ENCODE results near the gene PSMB10.
"Not testable (repeated sequence)": the region's sequence is repeated elsewhere in the genome, so short reads cannot be mapped to it uniquely, and the experiment has no call there.

Gene PSMB10

GRCh38 chr16:67926181-67926750, 10.4 kb downstream of the PSMB10 start:
- DNase-seq (ENCODE audit: low spot score), result peak; percentile 68

GRCh38 chr16:67924140-67924906, 12.3 kb downstream of the PSMB10 start:
- DNase-seq (ENCODE audit: low spot score), result no peak

- DNase-seq (ENCODE audit: low spot score), result no peak
These were observed 13.1 kb downstream of the PSMB10 start for GRCh38 chr16:67923414-67924116.

DNA sequence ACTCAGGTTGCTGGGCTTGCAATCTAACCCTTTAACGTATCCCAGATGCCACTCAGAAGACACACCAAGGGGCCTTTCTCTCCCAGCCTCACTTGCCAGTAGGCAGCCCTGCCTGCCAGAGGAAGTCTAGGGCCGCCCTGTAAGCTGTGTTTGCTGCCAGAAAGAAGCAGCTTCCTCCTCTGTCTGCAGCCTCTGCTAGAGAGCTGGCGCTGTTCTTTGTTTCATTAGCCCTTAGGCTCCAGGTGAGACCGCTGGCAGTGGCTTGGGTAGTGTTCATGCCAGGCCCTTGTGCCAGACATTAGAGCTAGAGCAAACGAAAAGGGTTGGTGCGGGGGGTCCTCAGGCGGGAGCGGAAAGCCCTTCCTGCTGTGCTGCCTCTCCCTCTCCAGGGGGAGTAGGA, 13.9 kb downstream of the PSMB10 start:
- no peak for DNase-seq (ENCODE audit: low spot score)

DNA sequence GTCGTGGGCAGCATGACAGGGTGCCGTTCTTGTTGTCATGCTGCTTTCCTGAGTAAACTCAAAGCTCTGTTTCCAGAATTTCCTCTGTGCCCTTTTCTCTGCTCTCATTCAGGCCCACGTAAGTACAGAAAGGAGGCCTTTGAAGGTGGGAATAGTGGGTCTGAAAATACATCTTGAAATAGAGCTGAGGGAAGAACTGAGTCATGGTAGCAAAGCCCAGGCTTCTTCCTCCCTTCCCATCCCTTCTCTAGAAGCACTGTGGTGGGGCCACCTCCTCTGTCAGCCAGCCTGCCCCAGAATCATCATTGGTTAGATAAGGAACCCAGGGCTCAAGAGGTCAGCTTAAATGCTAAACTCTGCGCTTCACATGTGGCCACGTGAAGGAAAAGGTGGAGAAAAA, 14.4 kb downstream of the PSMB10 start:
- DNase-seq (ENCODE audit: low spot score), result no peak

- DNase-seq (ENCODE audit: low spot score), result no peak
These were observed 16.9 kb downstream of the PSMB10 start for GRCh38 chr16:67919622-67920221.

DNA sequence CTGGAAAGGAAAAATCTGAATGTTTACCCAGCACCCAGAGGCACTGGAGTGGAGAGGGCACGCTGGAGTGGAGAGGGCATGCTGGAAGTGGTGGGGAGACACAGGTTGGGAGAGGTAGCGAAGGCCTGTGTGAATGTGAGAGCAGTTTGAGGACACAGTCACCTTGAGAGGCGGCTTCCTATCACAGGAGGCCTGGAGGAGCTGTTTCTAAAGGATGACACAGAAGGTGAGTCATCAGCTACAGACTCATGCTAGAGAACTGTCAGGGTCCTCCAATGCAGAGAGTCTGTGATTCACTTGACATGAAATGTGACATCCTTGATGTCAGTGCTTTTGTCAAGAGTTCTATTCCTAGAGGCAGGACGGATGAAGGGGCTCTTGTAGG, 18.8 kb downstream of the PSMB10 start:
- DNase-seq (ENCODE audit: low spot score), result no peak

GRCh38 chr16:67917140-67917851, 19.4 kb downstream of the PSMB10 start:
- DNase-seq (ENCODE audit: low spot score), result no peak

DNA sequence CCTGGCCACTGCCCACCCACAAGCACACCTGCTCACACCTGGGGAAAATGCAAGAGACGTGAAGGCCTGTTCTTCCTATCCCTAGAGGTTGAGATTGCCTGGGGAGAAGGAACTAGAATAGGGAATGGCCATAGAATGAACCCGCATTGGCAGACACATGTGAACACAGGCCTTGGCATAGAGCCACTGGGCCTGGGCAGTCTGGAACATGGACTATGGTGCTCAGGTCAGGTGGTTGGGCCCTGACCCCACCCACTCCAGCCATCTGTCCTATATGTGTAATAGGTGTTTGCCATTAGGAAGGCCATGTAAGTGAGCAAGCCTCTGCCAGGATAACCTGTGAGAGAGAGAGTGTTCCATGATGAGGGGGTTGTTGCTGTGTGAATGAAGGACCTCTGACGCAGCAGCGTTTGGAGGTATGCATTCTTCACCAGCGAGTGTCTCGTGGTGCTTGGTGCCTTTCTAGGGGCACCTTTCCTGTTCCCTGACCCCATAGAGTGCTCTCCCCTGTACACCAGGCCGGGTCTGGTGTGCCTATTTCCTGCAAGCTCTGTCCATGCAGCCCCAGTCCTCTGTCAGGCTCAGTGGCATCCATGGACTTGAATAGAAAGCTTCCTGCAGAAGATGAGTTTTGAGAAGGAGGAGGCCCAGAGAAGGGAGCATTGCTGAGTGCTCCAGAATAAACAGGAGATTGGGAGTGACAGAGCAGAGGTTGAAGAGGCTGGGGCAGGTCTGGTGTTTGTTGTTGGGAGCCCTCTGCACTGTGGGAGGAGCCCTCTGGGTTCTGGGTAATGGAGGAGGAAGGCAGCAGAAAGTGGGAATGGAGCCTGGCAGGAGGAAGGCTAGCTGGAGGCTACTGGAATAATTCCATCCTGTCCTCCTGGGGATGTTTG, 20.6 kb downstream of the PSMB10 start:
- no peak for DNase-seq (ENCODE audit: low spot score)

DNA sequence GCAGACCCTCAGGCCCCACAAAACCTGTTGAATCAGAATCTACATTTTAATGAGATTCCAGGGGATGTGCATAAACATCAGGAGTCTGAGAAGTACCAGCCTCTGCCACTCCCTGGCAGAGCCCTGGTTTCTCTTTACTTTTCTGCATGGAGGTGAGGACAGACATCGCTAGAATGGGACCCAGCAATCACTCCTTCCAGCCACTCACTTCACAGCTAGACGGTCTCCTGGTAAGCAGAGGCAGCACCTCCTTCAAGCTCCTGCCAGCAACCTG, 21.2 kb downstream of the PSMB10 start:
- DNase-seq (ENCODE audit: low spot score), result not testable (repeated sequence)

DNA sequence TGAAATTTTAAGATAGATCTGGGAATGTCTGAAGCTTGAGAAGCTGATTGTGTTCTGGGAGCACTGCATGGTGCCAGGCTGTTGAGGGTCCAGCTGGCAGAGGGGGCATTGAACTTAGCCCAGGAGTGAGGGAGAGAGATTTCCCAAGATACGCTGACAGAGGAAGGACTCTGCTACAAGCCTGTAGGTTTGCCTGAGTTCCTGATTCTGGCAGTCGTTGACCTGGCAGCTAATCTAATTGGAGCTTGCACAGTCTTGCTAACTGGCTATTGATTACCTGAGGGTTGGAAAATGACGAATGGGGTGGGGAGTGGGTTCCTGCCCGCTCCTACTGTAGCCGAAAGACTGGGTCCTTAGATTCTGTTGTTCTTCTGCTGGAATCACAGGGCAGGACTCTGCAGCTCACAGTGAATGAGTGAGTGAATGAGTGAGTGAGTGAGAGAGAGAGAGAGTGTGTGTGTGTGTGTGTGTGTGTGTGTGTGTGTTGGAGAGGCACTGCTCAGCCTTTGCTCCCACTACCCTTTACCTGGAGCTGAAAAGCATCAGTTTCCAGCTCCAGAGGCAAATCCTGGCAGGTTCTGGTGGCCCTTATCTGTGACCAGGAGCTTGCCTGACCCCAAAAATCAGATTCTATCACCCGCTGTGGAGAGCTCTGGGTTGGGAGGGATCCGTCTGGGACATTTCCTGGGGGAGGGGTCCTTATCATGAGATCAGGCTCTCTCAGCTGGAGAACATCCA, 21.7 kb downstream of the PSMB10 start:
- no peak for DNase-seq (ENCODE audit: low spot score)

GRCh38 chr16:67910158-67910557, 26.5 kb downstream of the PSMB10 start:
- DNase-seq (ENCODE audit: low spot score), result no peak

DNA sequence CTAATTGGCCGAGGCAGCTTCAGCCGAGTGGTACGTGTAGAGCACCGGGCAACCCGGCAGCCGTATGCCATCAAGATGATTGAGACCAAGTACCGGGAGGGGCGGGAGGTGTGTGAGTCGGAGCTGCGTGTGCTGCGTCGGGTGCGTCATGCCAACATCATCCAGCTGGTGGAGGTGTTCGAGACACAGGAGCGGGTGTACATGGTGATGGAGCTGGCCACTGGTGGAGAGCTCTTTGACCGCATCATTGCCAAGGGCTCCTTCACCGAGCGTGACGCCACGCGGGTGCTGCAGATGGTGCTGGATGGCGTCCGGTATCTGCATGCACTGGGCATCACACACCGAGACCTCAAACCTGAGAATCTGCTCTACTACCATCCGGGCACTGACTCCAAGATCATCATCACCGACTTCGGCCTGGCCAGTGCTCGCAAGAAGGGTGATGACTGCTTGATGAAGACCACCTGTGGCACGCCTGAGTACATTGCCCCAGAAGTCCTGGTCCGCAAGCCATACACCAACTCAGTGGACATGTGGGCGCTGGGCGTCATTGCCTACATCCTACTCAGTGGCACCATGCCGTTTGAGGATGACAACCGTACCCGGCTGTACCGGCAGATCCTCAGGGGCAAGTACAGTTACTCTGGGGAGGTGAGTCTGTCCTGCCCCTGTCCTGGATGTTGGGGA, 27.5 kb downstream of the PSMB10 start:
- no peak for DNase-seq (ENCODE audit: low spot score)

- no peak for DNase-seq (ENCODE audit: low spot score)
These were observed 29.1 kb downstream of the PSMB10 start for GRCh38 chr16:67907397-67908180.

GRCh38 chr16:67902831-67903230, 33.8 kb downstream of the PSMB10 start:
- DNase-seq (ENCODE audit: low spot score), result no peak

- no peak for DNase-seq (ENCODE audit: low spot score)
These were observed 34.9 kb downstream of the PSMB10 start for GRCh38 chr16:67901734-67902133.

DNA sequence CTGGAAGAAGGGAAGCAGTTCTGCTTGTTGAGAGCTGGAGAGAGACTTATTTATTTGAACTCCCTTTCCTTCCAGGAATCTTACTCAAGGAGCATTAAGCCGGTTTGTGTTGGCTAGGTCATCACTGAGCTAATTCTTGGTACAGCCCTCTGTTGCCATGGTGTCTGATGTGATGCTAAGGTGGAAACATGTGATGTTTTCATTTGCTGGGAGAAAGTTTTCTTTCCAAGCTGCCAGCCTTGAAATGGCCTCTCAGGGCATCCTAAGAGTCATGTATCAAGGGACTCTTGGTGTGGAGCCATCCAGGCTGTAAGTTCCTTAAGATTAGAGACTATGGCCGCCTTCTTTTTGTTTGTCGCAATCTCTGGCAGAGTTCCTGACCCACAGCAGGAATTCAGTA, 39.4 kb downstream of the PSMB10 start:
- DNase-seq (ENCODE audit: low spot score), result no peak

GRCh38 chr16:67893743-67894399, 42.8 kb downstream of the PSMB10 start:
- no peak for DNase-seq (ENCODE audit: low spot score)

Data from SK-N-DZ (cell line).